Measurements from ENCODE around the gene NR4A1.

- TF ChIP-seq MTA3 (IDR thresholded peaks at IDR 0.05; ENCODE audit: borderline replicate concordance, low read length) (no peak), ELK1 (IDR thresholded peaks at IDR 0.05; ENCODE audit: low read depth, low read length) (no peak), STAT3 (IDR thresholded peaks at IDR 0.05; ENCODE audit: low read depth, low read length) (no peak), BCL3 (IDR thresholded peaks at IDR 0.05; ENCODE audit: borderline replicate concordance, insufficient read depth, low read depth, low read length, poor library complexity, severe bottlenecking) (no peak), CTCF (IDR thresholded peaks at IDR 0.05 in 2 of 3, conservative IDR thresholded peaks at IDR 0.05 in 1 of 3; ENCODE audit: control insufficient read depth in 2 of 3, extremely low read depth in 1 of 3, insufficient read depth in 1 of 3, low read depth in 3 of 3, low read length in 3 of 3) (no peak)
These were observed 2.0 kb upstream of the NR4A1 start for GRCh38 chr12:52049286-52049685.
